ENCODE results near the gene OVOL1.

Gene OVOL1

DNA sequence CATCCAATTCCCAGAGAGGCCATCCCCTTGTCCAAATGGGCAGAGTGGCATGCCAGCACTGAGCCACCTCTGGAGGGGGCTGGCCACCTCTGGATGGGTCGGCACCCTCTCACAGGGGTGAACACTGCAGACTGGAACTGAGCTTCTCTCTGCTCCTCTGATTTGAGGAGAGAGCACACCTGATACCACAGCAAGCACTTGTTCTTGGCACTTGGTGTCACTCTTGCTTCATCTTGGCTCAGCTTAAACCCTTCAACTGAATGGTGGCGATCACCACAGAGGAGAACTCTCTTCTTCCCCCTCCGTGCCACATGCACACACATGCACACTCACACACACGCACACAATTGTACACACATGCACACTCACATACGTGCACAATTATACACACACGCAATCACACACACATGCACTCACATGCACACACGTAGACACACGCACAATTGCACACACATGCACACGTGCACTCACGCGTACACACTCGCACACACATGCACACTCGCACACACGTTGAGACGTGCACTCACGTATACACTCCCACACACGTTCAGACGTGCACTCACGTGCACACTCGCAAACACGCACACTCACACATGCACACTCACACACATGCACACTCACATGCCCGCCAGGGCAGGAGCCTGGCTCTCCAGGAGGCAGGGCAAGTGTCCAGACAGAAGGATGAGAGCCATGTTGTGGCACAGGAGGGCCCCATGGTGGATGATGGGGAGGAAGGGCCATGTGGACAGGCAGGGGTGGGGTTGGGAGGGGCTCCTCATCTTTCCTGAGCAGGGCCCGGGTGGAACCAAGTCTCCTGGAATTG is 23.4 kb downstream of the OVOL1 start:
- TF ChIP-seq BACH2 (CRISPR knock-in tag; IDR thresholded peaks at IDR 0.05; ENCODE audit: borderline replicate concordance) (no peak), SNAI2 (CRISPR knock-in tag; IDR thresholded peaks at IDR 0.05) (no peak), CSDC2 (CRISPR knock-in tag; IDR thresholded peaks at IDR 0.05) (no peak), ARNTL (CRISPR knock-in tag; IDR thresholded peaks at IDR 0.05; ENCODE audit: borderline replicate concordance, low read depth) (no peak)
- TF ChIP-seq, protein P1, sequence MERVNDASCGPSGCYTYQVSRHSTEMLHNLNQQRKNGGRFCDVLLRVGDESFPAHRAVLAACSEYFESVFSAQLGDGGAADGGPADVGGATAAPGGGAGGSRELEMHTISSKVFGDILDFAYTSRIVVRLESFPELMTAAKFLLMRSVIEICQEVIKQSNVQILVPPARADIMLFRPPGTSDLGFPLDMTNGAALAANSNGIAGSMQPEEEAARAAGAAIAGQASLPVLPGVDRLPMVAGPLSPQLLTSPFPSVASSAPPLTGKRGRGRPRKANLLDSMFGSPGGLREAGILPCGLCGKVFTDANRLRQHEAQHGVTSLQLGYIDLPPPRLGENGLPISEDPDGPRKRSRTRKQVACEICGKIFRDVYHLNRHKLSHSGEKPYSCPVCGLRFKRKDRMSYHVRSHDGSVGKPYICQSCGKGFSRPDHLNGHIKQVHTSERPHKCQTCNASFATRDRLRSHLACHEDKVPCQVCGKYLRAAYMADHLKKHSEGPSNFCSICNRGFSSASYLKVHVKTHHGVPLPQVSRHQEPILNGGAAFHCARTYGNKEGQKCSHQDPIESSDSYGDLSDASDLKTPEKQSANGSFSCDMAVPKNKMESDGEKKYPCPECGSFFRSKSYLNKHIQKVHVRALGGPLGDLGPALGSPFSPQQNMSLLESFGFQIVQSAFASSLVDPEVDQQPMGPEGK (CRISPR knock-in tag; IDR thresholded peaks at IDR 0.05; ENCODE audit: borderline replicate concordance) = no peak
- ATAC-seq = peak; percentile 40; the same call in 1 of the 3 replicates

GRCh38 chr11:65811764-65812475 is 25.1 kb downstream of the OVOL1 start:
- TF ChIP-seq TSHZ2 (CRISPR knock-in tag; IDR thresholded peaks at IDR 0.05) = no peak
- TF ChIP-seq, protein P2, sequence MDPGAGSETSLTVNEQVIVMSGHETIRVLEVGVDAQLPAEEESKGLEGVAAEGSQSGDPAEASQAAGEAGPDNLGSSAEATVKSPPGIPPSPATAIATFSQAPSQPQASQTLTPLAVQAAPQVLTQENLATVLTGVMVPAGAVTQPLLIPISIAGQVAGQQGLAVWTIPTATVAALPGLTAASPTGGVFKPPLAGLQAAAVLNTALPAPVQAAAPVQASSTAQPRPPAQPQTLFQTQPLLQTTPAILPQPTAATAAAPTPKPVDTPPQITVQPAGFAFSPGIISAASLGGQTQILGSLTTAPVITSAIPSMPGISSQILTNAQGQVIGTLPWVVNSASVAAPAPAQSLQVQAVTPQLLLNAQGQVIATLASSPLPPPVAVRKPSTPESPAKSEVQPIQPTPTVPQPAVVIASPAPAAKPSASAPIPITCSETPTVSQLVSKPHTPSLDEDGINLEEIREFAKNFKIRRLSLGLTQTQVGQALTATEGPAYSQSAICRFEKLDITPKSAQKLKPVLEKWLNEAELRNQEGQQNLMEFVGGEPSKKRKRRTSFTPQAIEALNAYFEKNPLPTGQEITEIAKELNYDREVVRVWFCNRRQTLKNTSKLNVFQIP (CRISPR knock-in tag; IDR thresholded peaks at IDR 0.05; ENCODE audit: borderline replicate concordance, low read depth) = no peak
- no peak for TF ChIP-seq PPARA (CRISPR knock-in tag; IDR thresholded peaks at IDR 0.05; ENCODE audit: borderline replicate concordance)
- TF ChIP-seq ARNTL (CRISPR knock-in tag; IDR thresholded peaks at IDR 0.05; ENCODE audit: borderline replicate concordance, low read depth) = no peak
- no peak for TF ChIP-seq TOX (CRISPR knock-in tag; IDR thresholded peaks at IDR 0.05; ENCODE audit: borderline replicate concordance)
- TF ChIP-seq TCF4 (CRISPR knock-in tag; IDR thresholded peaks at IDR 0.05; ENCODE audit: borderline replicate concordance) = no peak
- ATAC-seq = no peak

GRCh38 chr11:65814131-65814985 is 27.5 kb downstream of the OVOL1 start:
- no peak for ATAC-seq

DNA sequence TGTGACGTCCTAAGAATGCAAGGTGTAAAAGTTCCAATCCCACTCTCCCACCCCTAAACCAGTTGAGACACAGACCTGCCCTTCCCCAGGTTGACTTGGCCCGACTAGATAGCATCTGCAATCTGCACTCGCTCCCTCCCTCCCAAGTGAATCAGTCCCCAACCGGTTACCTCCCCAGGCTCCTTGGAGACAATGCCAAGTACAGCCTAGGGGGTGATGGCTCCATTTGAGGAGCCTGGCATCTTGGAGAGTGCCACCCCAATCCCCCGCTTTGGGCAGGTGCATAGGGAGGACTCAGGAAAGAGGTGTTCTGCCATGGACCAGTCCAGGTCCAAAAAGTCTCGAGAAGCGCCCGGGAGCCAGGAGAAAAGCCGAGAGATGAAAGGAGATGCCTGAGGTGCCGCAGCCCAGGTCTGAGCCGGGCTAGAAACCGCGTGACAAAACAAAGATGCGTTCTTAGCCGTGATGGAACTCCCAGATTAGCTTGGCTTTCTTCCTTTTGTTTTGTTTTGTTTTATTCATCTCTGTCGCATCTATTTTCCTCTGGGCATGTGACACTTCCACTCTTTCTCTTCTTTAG is 28.2 kb downstream of the OVOL1 start:
- no peak for TF ChIP-seq SNAI2 (CRISPR knock-in tag; IDR thresholded peaks at IDR 0.05)
- no peak for TF ChIP-seq OSR1 (CRISPR knock-in tag; IDR thresholded peaks at IDR 0.05)
- no peak for TF ChIP-seq ISL1 (CRISPR knock-in tag; IDR thresholded peaks at IDR 0.05)
- no peak for ATAC-seq

More at GRCh38 chr11:65814131-65814985, 27.5 kb downstream of the OVOL1 start:
- TF ChIP-seq ZC3H10 (CRISPR knock-in tag; IDR thresholded peaks at IDR 0.05) (no peak), ARNTL (CRISPR knock-in tag; IDR thresholded peaks at IDR 0.05; ENCODE audit: borderline replicate concordance, low read depth) (no peak)

- no peak for ATAC-seq
- TF ChIP-seq CSRNP3 (CRISPR knock-in tag; IDR thresholded peaks at IDR 0.05) (no peak), ZNF8 (CRISPR knock-in tag; IDR thresholded peaks at IDR 0.05) (no peak), ESRRG (CRISPR knock-in tag; IDR thresholded peaks at IDR 0.05) (no peak), ZNF70 (CRISPR knock-in tag; IDR thresholded peaks at IDR 0.05) (no peak), ISL1 (CRISPR knock-in tag; IDR thresholded peaks at IDR 0.05) (no peak), BACH2 (CRISPR knock-in tag; IDR thresholded peaks at IDR 0.05; ENCODE audit: borderline replicate concordance) (no peak), ZC3H10 (CRISPR knock-in tag; IDR thresholded peaks at IDR 0.05) (no peak), GLIS3 (CRISPR knock-in tag; IDR thresholded peaks at IDR 0.05) (no peak)
- TF ChIP-seq, protein P1 (CRISPR knock-in tag; IDR thresholded peaks at IDR 0.05; ENCODE audit: borderline replicate concordance) = no peak
- TF ChIP-seq, protein P2 (CRISPR knock-in tag; IDR thresholded peaks at IDR 0.05; ENCODE audit: borderline replicate concordance, low read depth) = no peak
Observed at GRCh38 chr11:65816696-65817095, 29.8 kb downstream of the OVOL1 start.
